WTC11 (cell line): ENCODE results near the gene NSUN3. TPM values are rescaled to one million over a fixed set of nuclear protein-coding genes. Genes with fewer than 3 reads are reported as not detected.

Experiments used
- ATAC-seq: fragments of 200-7000 bp; cut with Tn5 transposase; 2 replicates; pipeline ENCODE4 v1.10.0; 2021; ENCODE audit warnings: mild to moderate bottlenecking, moderate library complexity
- CTCF ChIA-PET: fragments of 300-600 bp; sonication (Branson Sonifier 250); formaldehyde crosslinking; loops from one replicate; lab custom pipeline; 2021; ENCODE audit warnings: antibody characterized with exemption; lab: Charles Lee
- POLR2A ChIA-PET: fragments of 350-600 bp; sonication (Branson Sonifier 250); formaldehyde crosslinking; loops from one replicate; lab custom pipeline; 2021; ENCODE audit warnings: antibody characterized with exemption; lab: Charles Lee
- DNase-seq: peaks from one replicate; pipeline ENCODE4 v3.0.0; 2021; ENCODE audit warnings: low spot score
- H3K27ac Mint-ChIP-seq: 2 replicates; pipeline ENCODE4 v1.8.0; 2021; ENCODE audit warnings: mixed read lengths
- H3K27me3 Mint-ChIP-seq: 2 replicates; pipeline ENCODE4 v1.8.0; 2021; ENCODE audit warnings: low read depth, mild to moderate bottlenecking, moderate library complexity, mixed read lengths
- H3K36me3 Mint-ChIP-seq: 2 replicates; pipeline ENCODE4 v1.8.0; 2021; ENCODE audit warnings: mixed read lengths
- H3K4me1 Mint-ChIP-seq: 2 replicates; pipeline ENCODE4 v1.8.0; 2022; ENCODE audit warnings: mixed read lengths
- H3K4me3 Mint-ChIP-seq: 2 replicates; pipeline ENCODE4 v1.8.0; 2021; ENCODE audit warnings: mild to moderate bottlenecking, moderate library complexity, mixed read lengths
- H3K9me3 Mint-ChIP-seq: 2 replicates; pipeline ENCODE4 v1.8.0; 2021; ENCODE audit warnings: mixed read lengths
- AR ChIP-seq: fragments of 250-450 bp; sonication (Bioruptor Pico); IDR thresholded peaks from 2 replicates; pipeline ENCODE4 v1.9.0; 2021; ENCODE audit warnings: mild to moderate bottlenecking
- ATF1 ChIP-seq: sonication (generic); formaldehyde crosslinking; IDR thresholded peaks from 2 replicates; pipeline ENCODE4 v1.8.1; 2023; ENCODE audit warnings: mild to moderate bottlenecking, moderate library complexity, missing genetic modification reagents
- ATF3 ChIP-seq: sonication (generic); formaldehyde crosslinking; conservative IDR thresholded peaks from 2 replicates; pipeline ENCODE4 v1.8.1; 2022; ENCODE audit warnings: mild to moderate bottlenecking, missing genetic modification reagents
- CBFB ChIP-seq: sonication (generic); formaldehyde crosslinking; IDR thresholded peaks from 2 replicates; pipeline ENCODE4 v1.8.1; 2022; ENCODE audit warnings: mild to moderate bottlenecking, low read depth, missing genetic modification reagents
- CDX4 ChIP-seq: fragments of 250-450 bp; sonication (Bioruptor Pico); IDR thresholded peaks from 2 replicates; pipeline ENCODE4 v1.9.0; 2021; ENCODE audit warnings: moderate library complexity, mild to moderate bottlenecking, inconsistent platforms, borderline replicate concordance
- ELF4 ChIP-seq: sonication (generic); formaldehyde crosslinking; IDR thresholded peaks from 2 replicates; pipeline ENCODE4 v1.8.1; 2022; ENCODE audit warnings: low read depth, mild to moderate bottlenecking, moderate library complexity, missing genetic modification reagents
- EMX1 ChIP-seq: fragments of 250-450 bp; sonication (Bioruptor Pico); IDR thresholded peaks from 2 replicates; pipeline ENCODE4 v1.8.0; 2021; ENCODE audit warnings: mild to moderate bottlenecking
- FOXP1 ChIP-seq: sonication (generic); formaldehyde crosslinking; IDR thresholded peaks from 2 replicates; pipeline ENCODE4 v1.8.0; 2022; ENCODE audit warnings: missing genetic modification reagents, mild to moderate bottlenecking, moderate library complexity, borderline replicate concordance
- GTF2I ChIP-seq: fragments of 250-450 bp; sonication (Bioruptor Pico); conservative IDR thresholded peaks from 2 replicates; pipeline ENCODE4 v1.4.0; 2021; ENCODE audit warnings: mild to moderate bottlenecking
- JUN ChIP-seq: sonication (generic); formaldehyde crosslinking; IDR thresholded peaks from 2 replicates; pipeline ENCODE4 v1.8.0; 2023; ENCODE audit warnings: mild to moderate bottlenecking, missing genetic modification reagents
- KAT7 ChIP-seq: sonication (generic); formaldehyde crosslinking; IDR thresholded peaks from 2 replicates; pipeline ENCODE4 v1.8.1; 2023; ENCODE audit warnings: missing genetic modification reagents, mild to moderate bottlenecking, borderline replicate concordance
- MAX ChIP-seq: sonication (generic); formaldehyde crosslinking; IDR thresholded peaks from 2 replicates; pipeline ENCODE4 v1.8.0; 2022; ENCODE audit warnings: mild to moderate bottlenecking, missing genetic modification reagents
- MXD4 ChIP-seq: fragments of 250-450 bp; sonication (Bioruptor Pico); IDR thresholded peaks from 2 replicates; pipeline ENCODE4 v1.8.0; 2021; ENCODE audit warnings: mild to moderate bottlenecking, moderate library complexity, borderline replicate concordance
- SP1 ChIP-seq: sonication (generic); formaldehyde crosslinking; conservative IDR thresholded peaks from 2 replicates; pipeline ENCODE4 v1.8.1; 2022; ENCODE audit warnings: missing genetic modification reagents
- TEAD1 ChIP-seq: sonication (generic); formaldehyde crosslinking; IDR thresholded peaks from 2 replicates; pipeline ENCODE4 v1.8.0; 2022; ENCODE audit warnings: mild to moderate bottlenecking, missing genetic modification reagents
- ZBTB43 ChIP-seq: sonication (generic); formaldehyde crosslinking; IDR thresholded peaks from 2 replicates; pipeline ENCODE4 v1.8.1; 2023; ENCODE audit warnings: mild to moderate bottlenecking, missing genetic modification reagents
- ZNF219 ChIP-seq: sonication (generic); formaldehyde crosslinking; IDR thresholded peaks from 2 replicates; pipeline ENCODE4 v1.8.0; 2023; ENCODE audit warnings: missing genetic modification reagents, mild to moderate bottlenecking, borderline replicate concordance
- ZNF281 ChIP-seq: sonication (generic); formaldehyde crosslinking; IDR thresholded peaks from 2 replicates; pipeline ENCODE4 v1.8.0; 2023; ENCODE audit warnings: mild to moderate bottlenecking, missing genetic modification reagents
- ZNF423 ChIP-seq: fragments of 250-450 bp; sonication (Bioruptor Pico); IDR thresholded peaks from 2 replicates; pipeline ENCODE4 v2.1.2; 2022; ENCODE audit warnings: mild to moderate bottlenecking, moderate library complexity
- total RNA-seq: library from RNA; stranded (reverse); gene quantifications from 3 replicates; pipeline ENCODE4 v1.2.3, GENCODE V29; 2021
- TF ChIP-seq, protein P1 (sequence below): sonication (generic); formaldehyde crosslinking; IDR thresholded peaks from 2 replicates; pipeline ENCODE4 v1.8.1; 2022; ENCODE audit warnings: missing genetic modification reagents, borderline replicate concordance
- TF ChIP-seq, protein P2 (sequence below): sonication (generic); formaldehyde crosslinking; IDR thresholded peaks from 2 replicates; pipeline ENCODE4 v1.8.1; 2023; ENCODE audit warnings: mild to moderate bottlenecking, missing genetic modification reagents
- TF ChIP-seq, protein P3 (sequence below): sonication (generic); formaldehyde crosslinking; IDR thresholded peaks from 2 replicates; pipeline ENCODE4 v1.8.1; 2023; ENCODE audit warnings: mild to moderate bottlenecking, missing genetic modification reagents, moderate library complexity

Gene NSUN3
- total RNA-seq, 1 experiment from 2014 or later: 8.2 TPM

DNA sequence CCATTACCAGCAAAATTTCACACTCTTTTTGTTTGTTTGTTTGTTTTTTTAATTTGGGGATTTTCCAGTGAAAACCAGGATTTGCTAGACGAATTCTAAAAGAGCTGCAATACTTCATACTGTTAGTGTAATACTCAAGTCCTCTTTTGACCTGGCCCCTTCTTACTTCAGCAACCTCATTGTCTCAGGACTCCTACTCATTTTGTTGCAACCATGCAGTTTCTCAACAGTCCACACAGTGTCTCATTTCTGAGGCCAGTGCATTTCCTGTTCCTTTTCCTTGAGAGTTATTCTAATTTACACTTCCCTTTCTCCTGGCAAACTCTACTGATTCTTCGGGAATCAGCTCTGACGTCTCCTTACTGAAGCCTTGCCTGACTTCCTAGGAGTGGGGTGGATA, 35.6 kb downstream of the NSUN3 start (continued):
- TF ChIP-seq JUN: no peak
- TF ChIP-seq, protein P1, sequence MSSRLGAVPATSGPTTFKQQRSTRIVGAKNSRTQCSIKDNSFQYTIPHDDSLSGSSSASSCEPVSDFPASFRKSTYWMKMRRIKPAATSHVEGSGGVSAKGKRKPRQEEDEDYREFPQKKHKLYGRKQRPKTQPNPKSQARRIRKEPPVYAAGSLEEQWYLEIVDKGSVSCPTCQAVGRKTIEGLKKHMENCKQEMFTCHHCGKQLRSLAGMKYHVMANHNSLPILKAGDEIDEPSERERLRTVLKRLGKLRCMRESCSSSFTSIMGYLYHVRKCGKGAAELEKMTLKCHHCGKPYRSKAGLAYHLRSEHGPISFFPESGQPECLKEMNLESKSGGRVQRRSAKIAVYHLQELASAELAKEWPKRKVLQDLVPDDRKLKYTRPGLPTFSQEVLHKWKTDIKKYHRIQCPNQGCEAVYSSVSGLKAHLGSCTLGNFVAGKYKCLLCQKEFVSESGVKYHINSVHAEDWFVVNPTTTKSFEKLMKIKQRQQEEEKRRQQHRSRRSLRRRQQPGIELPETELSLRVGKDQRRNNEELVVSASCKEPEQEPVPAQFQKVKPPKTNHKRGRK (CRISPR knock-in tag): no peak
- TF ChIP-seq MXD4 (CRISPR knock-in tag): no peak
- TF ChIP-seq ATF3 (CRISPR knock-in tag): no peak
- TF ChIP-seq CBFB (CRISPR knock-in tag): no peak
- no peak for TF ChIP-seq ELF4 (CRISPR knock-in tag)
- TF ChIP-seq CDX4 (CRISPR knock-in tag): no peak
- TF ChIP-seq, protein P2, sequence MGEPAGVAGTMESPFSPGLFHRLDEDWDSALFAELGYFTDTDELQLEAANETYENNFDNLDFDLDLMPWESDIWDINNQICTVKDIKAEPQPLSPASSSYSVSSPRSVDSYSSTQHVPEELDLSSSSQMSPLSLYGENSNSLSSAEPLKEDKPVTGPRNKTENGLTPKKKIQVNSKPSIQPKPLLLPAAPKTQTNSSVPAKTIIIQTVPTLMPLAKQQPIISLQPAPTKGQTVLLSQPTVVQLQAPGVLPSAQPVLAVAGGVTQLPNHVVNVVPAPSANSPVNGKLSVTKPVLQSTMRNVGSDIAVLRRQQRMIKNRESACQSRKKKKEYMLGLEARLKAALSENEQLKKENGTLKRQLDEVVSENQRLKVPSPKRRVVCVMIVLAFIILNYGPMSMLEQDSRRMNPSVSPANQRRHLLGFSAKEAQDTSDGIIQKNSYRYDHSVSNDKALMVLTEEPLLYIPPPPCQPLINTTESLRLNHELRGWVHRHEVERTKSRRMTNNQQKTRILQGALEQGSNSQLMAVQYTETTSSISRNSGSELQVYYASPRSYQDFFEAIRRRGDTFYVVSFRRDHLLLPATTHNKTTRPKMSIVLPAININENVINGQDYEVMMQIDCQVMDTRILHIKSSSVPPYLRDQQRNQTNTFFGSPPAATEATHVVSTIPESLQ (CRISPR knock-in tag): no peak
- TF ChIP-seq FOXP1 (CRISPR knock-in tag): no peak
- TF ChIP-seq, all 79 proteins: peak for 0

DNA sequence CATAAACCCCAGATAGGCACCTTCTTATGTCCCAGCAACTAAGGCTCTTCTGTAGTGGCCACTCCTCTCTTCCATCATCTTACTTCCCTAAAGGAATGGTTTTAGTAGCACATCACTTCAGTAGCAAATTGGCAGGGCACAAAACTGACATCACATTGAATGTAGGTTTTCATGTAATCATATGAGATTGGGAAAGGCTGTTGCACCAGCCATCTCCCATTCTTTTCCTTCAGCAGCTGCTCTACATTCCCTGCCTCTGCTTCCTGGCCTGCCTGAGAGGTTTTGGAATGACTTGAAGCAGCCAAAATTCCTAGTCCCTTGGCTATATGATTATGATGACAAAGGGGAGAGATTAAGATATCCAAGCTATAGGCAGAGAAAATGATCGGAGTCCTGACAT, 36.5 kb downstream of the NSUN3 start:
- CTCF ChIA-PET: interaction anchor here (0.8 kb wide), 1 partner anchor 30 kb away, joined by 3 read pairs; no protein-coding TSS in a partner anchor
- Mint-ChIP-seq H3K9me3 (no peaks in the 10 kb centered on the region), H3K27ac (no peak overlapping the region), H3K4me1 (no peaks in the 10 kb centered on the region), H3K4me3 (no peak overlapping the region), H3K36me3 (peaks cover 6% of the 10 kb centered on the region; the same call in 1 of the 2 replicates), H3K27me3 (no peaks in the 10 kb centered on the region)
- POLR2A ChIA-PET: no interaction called here
- DNase-seq (no peak), ATAC-seq (no peak)
- TF ChIP-seq EMX1 (CRISPR knock-in tag): no peak
- TF ChIP-seq KAT7 (CRISPR knock-in tag): no peak
- TF ChIP-seq MAX (CRISPR knock-in tag): no peak
- TF ChIP-seq GTF2I (CRISPR knock-in tag): no peak
- TF ChIP-seq ZBTB43 (CRISPR knock-in tag): no peak
- TF ChIP-seq ZNF281 (CRISPR knock-in tag): no peak
- no peak for TF ChIP-seq SP1 (CRISPR knock-in tag)
- TF ChIP-seq ZNF219: no peak
- no peak for TF ChIP-seq ZNF423 (CRISPR knock-in tag)
- no peak for TF ChIP-seq AR
- no peak for TF ChIP-seq TEAD1 (CRISPR knock-in tag)
- no peak for TF ChIP-seq ATF1
- TF ChIP-seq, protein P1 (CRISPR knock-in tag): no peak
- TF ChIP-seq, protein P3, sequence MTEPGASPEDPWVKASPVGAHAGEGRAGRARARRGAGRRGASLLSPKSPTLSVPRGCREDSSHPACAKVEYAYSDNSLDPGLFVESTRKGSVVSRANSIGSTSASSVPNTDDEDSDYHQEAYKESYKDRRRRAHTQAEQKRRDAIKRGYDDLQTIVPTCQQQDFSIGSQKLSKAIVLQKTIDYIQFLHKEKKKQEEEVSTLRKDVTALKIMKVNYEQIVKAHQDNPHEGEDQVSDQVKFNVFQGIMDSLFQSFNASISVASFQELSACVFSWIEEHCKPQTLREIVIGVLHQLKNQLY (CRISPR knock-in tag): no peak
